ENCODE data around the gene HERC3. TPM values are rescaled to one million over a fixed set of nuclear protein-coding genes. Genes with fewer than 3 reads are reported as not detected.

The HERC3 gene
- total and polyA plus RNA-seq, 10 of the 15 experiments (the other 5 are each of a cell fraction or from before 2014, with no cell fraction given), result 0.52 to 18.2 (median 2.8) TPM

- no peaks in the 10 kb centered on the region for H3K4me1 ChIP-seq (ENCODE audit: control insufficient read depth, insufficient read depth, low read length)
- 40% methylated on average over 2 of the region's 2 CpGs for WGBS (ENCODE audit: insufficient coverage, insufficient replicate concordance, low lambda C conversion rate, missing lambda C conversion rate)
- no peaks in the 10 kb centered on the region for H3K9me3 ChIP-seq (replicated peaks; ENCODE audit: control insufficient read depth, insufficient read depth, low read length)
- DNase-seq (ENCODE audit: low read depth, low spot score) (no peak), FAIRE-seq (no peak), ATAC-seq (no peak)
- ChIA-PET RAD21 (ENCODE audit: unreplicated experiment) (no interaction called here), POLR2A (no interaction called here), CTCF (no interaction called here), SMC1A (ENCODE audit: uncharacterized antibody, unreplicated experiment) (no interaction called here)
- no peaks in the 10 kb centered on the region for H3K79me2 ChIP-seq (ENCODE audit: control insufficient read depth, insufficient read depth, low read length)
- no peaks in the 10 kb centered on the region for H3K36me3 ChIP-seq (ENCODE audit: control insufficient read depth in 2 of 2, insufficient read depth in 2 of 2, low read length in 1 of 2)
- BruUV-seq (replicated peaks), result no TSS peak
- in situ Hi-C loops (cut with MboI) (no loop called here), intact Hi-C loops (cut with micrococcal nuclease; ENCODE audit: unreplicated experiment) (no loop called here)
- no peak overlapping the region for H2AFZ ChIP-seq (ENCODE audit: control insufficient read depth, low read depth, low read length)
- no peak overlapping the region for H3K4me3 ChIP-seq
- no peak overlapping the region for H3K4me2 ChIP-seq (ENCODE audit: control insufficient read depth, insufficient read depth)
- H4K20me1 ChIP-seq (ENCODE audit: control insufficient read depth, insufficient read depth), result no peaks in the 10 kb centered on the region
- TF ChIP-seq ASH2L (IDR thresholded peaks at IDR 0.05; ENCODE audit: borderline replicate concordance, low read depth) (no peak), GABPA (IDR thresholded peaks at IDR 0.05; ENCODE audit: low read depth) (no peak), RFX5 (IDR thresholded peaks at IDR 0.05; ENCODE audit: low read depth, low read length) (no peak), MYC (IDR thresholded peaks at IDR 0.05; ENCODE audit: insufficient read depth, insufficient read length, insufficient replicate concordance, low read length, severe bottlenecking) (no peak), FOXK2 (IDR thresholded peaks at IDR 0.05) (no peak), REST (IDR thresholded peaks at IDR 0.05; ENCODE audit: low read depth, low read length) (no peak), KAT2A (conservative IDR thresholded peaks at IDR 0.05; ENCODE audit: control insufficient read depth, low read depth, low read length) (no peak), MTA3 (IDR thresholded peaks at IDR 0.05; ENCODE audit: borderline replicate concordance, low read length) (no peak), ZBTB11 (CRISPR knock-in tag; IDR thresholded peaks at IDR 0.05) (no peak), BCLAF1 (IDR thresholded peaks at IDR 0.05) (no peak), NR2C1 (IDR thresholded peaks at IDR 0.05) (no peak), SIN3A (IDR thresholded peaks at IDR 0.05; ENCODE audit: low read depth, low read length) (no peak), RB1 (IDR thresholded peaks at IDR 0.05; ENCODE audit: borderline replicate concordance) (no peak), MTA2 (IDR thresholded peaks at IDR 0.05; ENCODE audit: low read depth) (no peak), NBN (IDR thresholded peaks at IDR 0.05) (no peak)
- 0 out of 4 replicates have a peak, but pooled peaks cover 0 to 2% of the 10 kb centered on the region in 2 experiments for H3K27me3 ChIP-seq (replicated peaks in 1 of 2; ENCODE audit: control insufficient read depth in 2 of 2, insufficient read depth in 2 of 2, low read length in 1 of 2)
- H3K9ac ChIP-seq (ENCODE audit: control insufficient read depth, insufficient read depth, low read length), result no peak overlapping the region
- H3K27ac ChIP-seq (ENCODE audit: control insufficient read depth, insufficient read depth), result no peak overlapping the region
Measured at GRCh38 chr4:88582493-88582892, 9.8 kb upstream of the HERC3 start.
